Heart left ventricle (tissue), 13 donors: ENCODE data around the gene POLR2J2.
"Not testable (repeated sequence)": the region's sequence is repeated elsewhere in the genome, so short reads cannot be mapped to it uniquely, and the experiment has no call there.

Experiments
- CTCF ChIP-seq, 12 donors: fragments of 200-600 bp; sonication (generic) in 4 of 12; IDR thresholded peaks; one replicate each; pipeline versions ENCODE4 v1.5.0 to v1.8.0; 2018 to 2022; ENCODE audit warnings: antibody characterized with exemption in 12 of 12, mild to moderate bottlenecking in 5 of 12
- POLR2A ChIP-seq, 2 donors: fragments of 450-650 bp; IDR thresholded peaks; one replicate each; pipeline ENCODE4 v1.6.1; 2017; ENCODE audit warnings: antibody characterized with exemption in 2 of 2, mild to moderate bottlenecking in 2 of 2, moderate library complexity in 2 of 2
- donor health status: ischemic (EF 13 %, LVEDD 7.1; RV severe dilation, severe dysfunction).
- donor health status: DM: no; HTN: yes; CAD: no.
- donor health status: DM: no; HTN: no; CAD: no.
- donor health status: ischemic (EF 25% LVEDD 6.9; RV normal size, moderate dysfunction).
- donor health status: ischemic (EF 25% LVEDD 5.7; RV mildly dilated, moderate dysfunction).
- donor health status: ischemic (EF 35%, LVEDD 5.7; RV mildly dilated, moderate dysfunction).
- donor health status: nonischemic (EF 11% LVEDD 7.7; RV severe dilation, severe dysfunction).
- donor health status: DM: yes; HTN: yes; CAD: no.
- donor health status: PGD.
- donor health status: ischemic (EF 29% LVEDD 5.4; RV normal size, mild dysfunction).
- donor health status: nonischemic (EF 23%, LVEDD 6.1; RV moderate dilation, normal function).

DNA sequence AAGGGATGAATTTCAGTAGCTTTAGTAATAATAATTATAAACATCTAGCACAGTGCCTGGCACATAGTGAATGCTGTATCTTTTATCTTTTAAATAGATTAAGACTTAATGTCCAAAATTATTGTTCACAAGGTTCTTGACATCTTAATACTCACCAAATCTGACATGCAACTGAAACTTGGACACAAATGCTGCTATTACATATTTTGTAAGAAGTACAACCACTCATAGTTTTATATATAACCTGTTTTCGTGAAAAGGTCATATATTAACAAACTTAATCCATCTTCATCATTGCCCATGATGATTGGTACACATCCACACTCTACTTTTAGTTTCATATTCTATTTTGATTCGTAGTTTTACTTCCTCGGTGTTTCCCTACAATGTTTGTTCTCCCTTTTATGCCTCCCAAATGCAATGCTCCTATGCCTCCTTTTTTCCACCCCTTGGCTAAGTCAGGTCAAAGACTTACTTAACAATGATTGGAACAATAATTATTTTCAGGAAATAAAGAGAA lies 23.6 kb upstream of the POLR2J2 start:
- TF ChIP-seq CTCF, POLR2A (IDR thresholded peaks at IDR 0.05): not testable (repeated sequence)
